HL-60 (cell line): ENCODE results near the gene OR7A17.

Source experiments
- POLR2AphosphoS5 ChIP-seq: IDR thresholded peaks from 2 replicates; pipeline ENCODE4 v1.6.1; 2012; ENCODE audit warnings: low read depth
- SPI1 ChIP-seq: IDR thresholded peaks from 2 replicates; pipeline ENCODE4 v1.6.1; 2012; ENCODE audit warnings: low read depth, mild to moderate bottlenecking, borderline replicate concordance
- TF ChIP-seq, protein P1 (sequence below): IDR thresholded peaks from one replicate; pipeline ENCODE4 v1.5.1; 2011; ENCODE audit warnings: low read length, control low read depth, inconsistent platforms; ENCODE audit not compliant: insufficient read depth

GRCh38 chr19:14835011-14835410 is 50.9 kb downstream of the OR7A17 start, which contains the start of the genes OR7A5 and OR7C1:
- TF ChIP-seq POLR2AphosphoS5 (no peak), SPI1 (no peak)
- TF ChIP-seq, protein P1, sequence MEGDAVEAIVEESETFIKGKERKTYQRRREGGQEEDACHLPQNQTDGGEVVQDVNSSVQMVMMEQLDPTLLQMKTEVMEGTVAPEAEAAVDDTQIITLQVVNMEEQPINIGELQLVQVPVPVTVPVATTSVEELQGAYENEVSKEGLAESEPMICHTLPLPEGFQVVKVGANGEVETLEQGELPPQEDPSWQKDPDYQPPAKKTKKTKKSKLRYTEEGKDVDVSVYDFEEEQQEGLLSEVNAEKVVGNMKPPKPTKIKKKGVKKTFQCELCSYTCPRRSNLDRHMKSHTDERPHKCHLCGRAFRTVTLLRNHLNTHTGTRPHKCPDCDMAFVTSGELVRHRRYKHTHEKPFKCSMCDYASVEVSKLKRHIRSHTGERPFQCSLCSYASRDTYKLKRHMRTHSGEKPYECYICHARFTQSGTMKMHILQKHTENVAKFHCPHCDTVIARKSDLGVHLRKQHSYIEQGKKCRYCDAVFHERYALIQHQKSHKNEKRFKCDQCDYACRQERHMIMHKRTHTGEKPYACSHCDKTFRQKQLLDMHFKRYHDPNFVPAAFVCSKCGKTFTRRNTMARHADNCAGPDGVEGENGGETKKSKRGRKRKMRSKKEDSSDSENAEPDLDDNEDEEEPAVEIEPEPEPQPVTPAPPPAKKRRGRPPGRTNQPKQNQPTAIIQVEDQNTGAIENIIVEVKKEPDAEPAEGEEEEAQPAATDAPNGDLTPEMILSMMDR, result no peak
